ENCODE data around the gene SYNC. TPM values are rescaled to one million over a fixed set of nuclear protein-coding genes. Genes with fewer than 3 reads are reported as not detected.

SYNC gene
- polyA plus RNA-seq (ENCODE audit: insufficient read length), result 51.6 TPM

GRCh38 chr1:32702599-32703478 is at the start of gene SYNC:
Gene SYNC, minus strand, starts transcription at chr1:32702770. Its CDS starts 110 bp downstream, at chr1:32702660.
- DNase-seq, result no peak

- no peak for DNase-seq
Observed at GRCh38 chr1:32749771-32750170, 47.2 kb upstream of the SYNC start.

GRCh38 chr1:32749332-32749731 is 46.8 kb upstream of the SYNC start:
- DNase-seq, result no peak

GRCh38 chr1:32748926-32749325 is 46.4 kb upstream of the SYNC start:
- DNase-seq, result no peak

- no peak for DNase-seq
Observed at GRCh38 chr1:32748348-32748747, 45.8 kb upstream of the SYNC start.

- no peak for DNase-seq
Observed at GRCh38 chr1:32746130-32746529, 43.6 kb upstream of the SYNC start.

- DNase-seq, result no peak
Observed at GRCh38 chr1:32744071-32744425, 41.5 kb upstream of the SYNC start.

- no peak for DNase-seq
Observed at GRCh38 chr1:32743380-32744070, 41.0 kb upstream of the SYNC start.

- no peak for DNase-seq
Observed at GRCh38 chr1:32742956-32743355, 40.4 kb upstream of the SYNC start.

- no peak for DNase-seq
Observed at GRCh38 chr1:32742199-32742947, 39.8 kb upstream of the SYNC start.

- DNase-seq, result no peak
Observed at GRCh38 chr1:32741413-32742198, 39.0 kb upstream of the SYNC start.

- no peak for DNase-seq
Observed at GRCh38 chr1:32741059-32741412, 38.5 kb upstream of the SYNC start.

- no peak for DNase-seq
Observed at GRCh38 chr1:32736812-32737791, 34.5 kb upstream of the SYNC start.

- DNase-seq, result peak; percentile 57
Observed at GRCh38 chr1:32733582-32734321, 31.2 kb upstream of the SYNC start.

- DNase-seq, result no peak
Observed at GRCh38 chr1:32729254-32730046, 26.9 kb upstream of the SYNC start.

- DNase-seq, result no peak
Observed at GRCh38 chr1:32728413-32729077, 26.0 kb upstream of the SYNC start.

GRCh38 chr1:32727876-32728275 is 25.3 kb upstream of the SYNC start:
- DNase-seq, result no peak

GRCh38 chr1:32725615-32725982 is 23.0 kb upstream of the SYNC start:
- no peak for DNase-seq
